ENCODE results near the gene BMPR1A.

GRCh38 chr10:86785037-86785436, 28.6 kb downstream of the BMPR1A start:
- TF ChIP-seq RAD21 (conservative IDR thresholded peaks at IDR 0.05 in 1 of 2, IDR thresholded peaks at IDR 0.05 in 1 of 2) (no peak), EP300 (IDR thresholded peaks at IDR 0.05) (no peak)
- TF ChIP-seq, protein P1, sequence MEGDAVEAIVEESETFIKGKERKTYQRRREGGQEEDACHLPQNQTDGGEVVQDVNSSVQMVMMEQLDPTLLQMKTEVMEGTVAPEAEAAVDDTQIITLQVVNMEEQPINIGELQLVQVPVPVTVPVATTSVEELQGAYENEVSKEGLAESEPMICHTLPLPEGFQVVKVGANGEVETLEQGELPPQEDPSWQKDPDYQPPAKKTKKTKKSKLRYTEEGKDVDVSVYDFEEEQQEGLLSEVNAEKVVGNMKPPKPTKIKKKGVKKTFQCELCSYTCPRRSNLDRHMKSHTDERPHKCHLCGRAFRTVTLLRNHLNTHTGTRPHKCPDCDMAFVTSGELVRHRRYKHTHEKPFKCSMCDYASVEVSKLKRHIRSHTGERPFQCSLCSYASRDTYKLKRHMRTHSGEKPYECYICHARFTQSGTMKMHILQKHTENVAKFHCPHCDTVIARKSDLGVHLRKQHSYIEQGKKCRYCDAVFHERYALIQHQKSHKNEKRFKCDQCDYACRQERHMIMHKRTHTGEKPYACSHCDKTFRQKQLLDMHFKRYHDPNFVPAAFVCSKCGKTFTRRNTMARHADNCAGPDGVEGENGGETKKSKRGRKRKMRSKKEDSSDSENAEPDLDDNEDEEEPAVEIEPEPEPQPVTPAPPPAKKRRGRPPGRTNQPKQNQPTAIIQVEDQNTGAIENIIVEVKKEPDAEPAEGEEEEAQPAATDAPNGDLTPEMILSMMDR (IDR thresholded peaks at IDR 0.05) = no peak
- TF ChIP-seq, protein P2, sequence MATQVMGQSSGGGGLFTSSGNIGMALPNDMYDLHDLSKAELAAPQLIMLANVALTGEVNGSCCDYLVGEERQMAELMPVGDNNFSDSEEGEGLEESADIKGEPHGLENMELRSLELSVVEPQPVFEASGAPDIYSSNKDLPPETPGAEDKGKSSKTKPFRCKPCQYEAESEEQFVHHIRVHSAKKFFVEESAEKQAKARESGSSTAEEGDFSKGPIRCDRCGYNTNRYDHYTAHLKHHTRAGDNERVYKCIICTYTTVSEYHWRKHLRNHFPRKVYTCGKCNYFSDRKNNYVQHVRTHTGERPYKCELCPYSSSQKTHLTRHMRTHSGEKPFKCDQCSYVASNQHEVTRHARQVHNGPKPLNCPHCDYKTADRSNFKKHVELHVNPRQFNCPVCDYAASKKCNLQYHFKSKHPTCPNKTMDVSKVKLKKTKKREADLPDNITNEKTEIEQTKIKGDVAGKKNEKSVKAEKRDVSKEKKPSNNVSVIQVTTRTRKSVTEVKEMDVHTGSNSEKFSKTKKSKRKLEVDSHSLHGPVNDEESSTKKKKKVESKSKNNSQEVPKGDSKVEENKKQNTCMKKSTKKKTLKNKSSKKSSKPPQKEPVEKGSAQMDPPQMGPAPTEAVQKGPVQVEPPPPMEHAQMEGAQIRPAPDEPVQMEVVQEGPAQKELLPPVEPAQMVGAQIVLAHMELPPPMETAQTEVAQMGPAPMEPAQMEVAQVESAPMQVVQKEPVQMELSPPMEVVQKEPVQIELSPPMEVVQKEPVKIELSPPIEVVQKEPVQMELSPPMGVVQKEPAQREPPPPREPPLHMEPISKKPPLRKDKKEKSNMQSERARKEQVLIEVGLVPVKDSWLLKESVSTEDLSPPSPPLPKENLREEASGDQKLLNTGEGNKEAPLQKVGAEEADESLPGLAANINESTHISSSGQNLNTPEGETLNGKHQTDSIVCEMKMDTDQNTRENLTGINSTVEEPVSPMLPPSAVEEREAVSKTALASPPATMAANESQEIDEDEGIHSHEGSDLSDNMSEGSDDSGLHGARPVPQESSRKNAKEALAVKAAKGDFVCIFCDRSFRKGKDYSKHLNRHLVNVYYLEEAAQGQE (IDR thresholded peaks at IDR 0.05) = no peak
